MM.1S (cell line): ENCODE data around the gene PRR20B.
"Not testable (repeated sequence)": the region's sequence is repeated elsewhere in the genome, so short reads cannot be mapped to it uniquely, and the experiment has no call there.

Source experiments
- DNase-seq: peaks from one replicate; pipeline ENCODE4 v3.0.0-alpha.2; 2015
- H2AFZ ChIP-seq: fragments of 300-600 bp; sonication (generic); 2 replicates; pipeline ENCODE4 v1.6.0; 2016; ENCODE audit warnings: antibody characterized with exemption, low read length
- H3F3A ChIP-seq: fragments of 300-600 bp; sonication (generic); 2 replicates; pipeline ENCODE4 v1.6.1; 2016; ENCODE audit warnings: mild to moderate bottlenecking, antibody characterized with exemption, low read length, moderate library complexity, mixed read lengths; ENCODE audit not compliant: insufficient read depth
- H3K27ac ChIP-seq: fragments of 300-600 bp; sonication (generic); 2 replicates; pipeline ENCODE4 v1.5.1; 2016; ENCODE audit warnings: mild to moderate bottlenecking, low read length
- H3K27me3 ChIP-seq: fragments of 300-600 bp; sonication (generic); replicated peaks from 2 replicates; pipeline ENCODE4 v1.6.0; 2016; ENCODE audit warnings: low read length; ENCODE audit not compliant: insufficient read depth
- H3K36me3 ChIP-seq: fragments of 300-600 bp; sonication (generic); replicated peaks from 2 replicates; pipeline ENCODE4 v1.6.1; 2016; ENCODE audit warnings: mild to moderate bottlenecking, low read length, mixed read lengths; ENCODE audit not compliant: insufficient read depth
- H3K4me1 ChIP-seq: fragments of 300-600 bp; sonication (generic); 2 replicates; pipeline ENCODE4 v1.6.1; 2016; ENCODE audit warnings: low read length, mixed read lengths
- H3K4me2 ChIP-seq: fragments of 300-600 bp; sonication (generic); 2 replicates; pipeline ENCODE4 v1.6.0; 2016; ENCODE audit warnings: low read depth, low read length
- H3K4me3 ChIP-seq: fragments of 300-600 bp; sonication (generic); 2 replicates; pipeline ENCODE4 v1.5.1; 2016; ENCODE audit warnings: low read length, mixed read lengths
- H3K79me2 ChIP-seq: fragments of 300-600 bp; sonication (generic); 2 replicates; pipeline ENCODE4 v1.6.1; 2016; ENCODE audit warnings: mixed run types, low read length, mixed read lengths
- H3K9ac ChIP-seq: fragments of 300-600 bp; sonication (generic); 2 replicates; pipeline ENCODE4 v1.6.1; 2016; ENCODE audit warnings: low read length, mixed read lengths
- H3K9me2 ChIP-seq: fragments of 300-600 bp; sonication (generic); replicated peaks from 2 replicates; pipeline ENCODE4 v1.6.1; 2016; ENCODE audit warnings: mild to moderate bottlenecking, low read length, mixed read lengths; ENCODE audit not compliant: insufficient read depth
- H3K9me3 ChIP-seq: fragments of 300-600 bp; sonication (generic); replicated peaks from 2 replicates; pipeline ENCODE4 v1.6.1; 2016; ENCODE audit warnings: mild to moderate bottlenecking, low read length, mixed read lengths; ENCODE audit not compliant: insufficient read depth
- H4K20me1 ChIP-seq: fragments of 300-600 bp; sonication (generic); 2 replicates; pipeline ENCODE4 v1.6.1; 2016; ENCODE audit warnings: mild to moderate bottlenecking, low read length, moderate library complexity, mixed read lengths; ENCODE audit not compliant: insufficient read depth
- CTCF ChIP-seq: fragments of 300-600 bp; sonication (generic); IDR thresholded peaks from 2 replicates; pipeline ENCODE4 v1.5.1; 2016; ENCODE audit warnings: antibody characterized with exemption, low read length, mixed read lengths
- EZH2 ChIP-seq: fragments of 300-600 bp; sonication (generic); optimal IDR thresholded peaks from 2 replicates; pipeline ENCODE3; 2017; ENCODE audit warnings: low read depth, mild to moderate bottlenecking, antibody characterized with exemption, low read length, mixed read lengths
- EZH2phosphoT487 ChIP-seq: fragments of 300-600 bp; sonication (generic); IDR thresholded peaks from 2 replicates; pipeline ENCODE4 v1.6.1; 2018; ENCODE audit warnings: antibody characterized with exemption, low read length

PRR20B gene

GRCh38 chr13:57160332-57160731, 13.0 kb downstream of the PRR20B start, which contains the start of gene PRR20D:
Gene PRR20D, plus strand, starts transcription at chr13:57160632. Its CDS starts 387 bp downstream, at chr13:57161019.
- not testable (repeated sequence) for H3K36me3 ChIP-seq, H3K4me2 ChIP-seq, H3K9ac ChIP-seq, H3K4me1 ChIP-seq, H3K27ac ChIP-seq, H3K27me3 ChIP-seq, H2AFZ ChIP-seq, H3K4me3 ChIP-seq, H3K9me3 ChIP-seq, H3K9me2 ChIP-seq, H3K79me2 ChIP-seq, DNase-seq, H3F3A ChIP-seq, H4K20me1 ChIP-seq

- not testable (repeated sequence) for H2AFZ ChIP-seq, H3K4me2 ChIP-seq, H3K9me3 ChIP-seq, H3K27ac ChIP-seq, H3K9me2 ChIP-seq, H3K27me3 ChIP-seq, H3K4me1 ChIP-seq, H3K79me2 ChIP-seq, H3K9ac ChIP-seq, H4K20me1 ChIP-seq, H3K36me3 ChIP-seq, H3K4me3 ChIP-seq, H3F3A ChIP-seq, DNase-seq
These were observed 19.6 kb downstream of the PRR20B start, which contains the start of gene PRR20E for GRCh38 chr13:57166897-57167296. Gene PRR20E, plus strand, starts transcription at chr13:57167197. Its CDS starts 387 bp downstream, at chr13:57167584.

GRCh38 chr13:57191667-57192066, 44.4 kb downstream of the PRR20B start:
- DNase-seq: no peak
- Histone ChIP-seq H3K4me1 (no peaks in the 10 kb centered on the region), H3K27me3 (no peaks in the 10 kb centered on the region), H3K27ac (no peak overlapping the region), H3K4me3 (no peak overlapping the region), H3K9me3 (no peaks in the 10 kb centered on the region), H3K36me3 (no peaks in the 10 kb centered on the region), H3K79me2 (no peaks in the 10 kb centered on the region), H3K4me2 (no peak overlapping the region), H2AFZ (no peak overlapping the region), H3F3A (no peaks in the 10 kb centered on the region), H4K20me1 (no peaks in the 10 kb centered on the region), H3K9ac (no peak overlapping the region), H3K9me2 (no peaks in the 10 kb centered on the region)
- TF ChIP-seq EZH2phosphoT487 (no peak), CTCF (no peak), EZH2 (no peak)
